SU-DHL-6 (cell line): ENCODE results near the gene HOXD3.

Experiments used
- EZH2phosphoT487 ChIP-seq: fragments of 200-600 bp; sonication (generic), shearing (Covaris generic); conservative IDR thresholded peaks from 2 replicates; pipeline ENCODE4 v1.6.1; 2018; ENCODE audit warnings: mild to moderate bottlenecking, antibody characterized with exemption, low read length, moderate library complexity, mixed read lengths
- TF ChIP-seq, protein P1 (sequence below): fragments of 200-600 bp; sonication (generic); IDR thresholded peaks from one replicate; pipeline ENCODE4 v1.5.1; 2017; ENCODE audit warnings: antibody characterized with exemption, mild to moderate bottlenecking, low read length, moderate library complexity; ENCODE audit not compliant: insufficient read depth, poor library complexity, severe bottlenecking

DNA sequence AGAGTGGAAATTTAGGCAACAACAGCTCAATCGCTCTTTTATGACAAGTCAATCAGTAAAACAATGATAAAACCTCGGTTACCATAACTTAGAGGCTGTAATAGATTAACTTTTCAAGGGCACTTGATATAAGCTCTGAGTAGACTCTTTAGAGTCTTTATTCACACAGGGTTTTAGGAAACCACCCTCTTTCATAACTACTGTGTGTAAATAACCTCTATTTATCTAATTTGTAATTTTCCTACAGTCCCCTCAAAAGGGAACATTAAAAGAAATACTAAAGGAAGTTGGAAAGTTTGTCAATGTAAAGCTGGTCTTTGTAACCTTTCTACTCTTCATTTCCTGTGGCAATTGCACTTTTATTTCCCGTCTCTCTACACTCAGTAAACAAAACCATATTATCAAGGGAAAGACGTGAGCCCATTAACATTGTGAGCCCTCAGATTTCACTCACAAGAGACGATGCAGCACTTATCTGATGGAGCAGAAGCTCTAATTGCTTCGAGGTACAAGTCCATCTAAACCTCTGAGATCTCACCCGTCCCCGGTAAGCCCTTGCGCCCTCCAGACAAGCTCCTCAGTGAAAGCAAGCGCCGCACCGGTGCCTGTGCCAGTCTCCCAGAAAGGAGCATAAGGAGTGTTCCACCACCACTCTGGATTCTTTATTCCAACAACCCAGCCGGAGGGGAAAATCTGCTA, 30.2 kb downstream of the HOXD3 start:
- TF ChIP-seq, protein P1, sequence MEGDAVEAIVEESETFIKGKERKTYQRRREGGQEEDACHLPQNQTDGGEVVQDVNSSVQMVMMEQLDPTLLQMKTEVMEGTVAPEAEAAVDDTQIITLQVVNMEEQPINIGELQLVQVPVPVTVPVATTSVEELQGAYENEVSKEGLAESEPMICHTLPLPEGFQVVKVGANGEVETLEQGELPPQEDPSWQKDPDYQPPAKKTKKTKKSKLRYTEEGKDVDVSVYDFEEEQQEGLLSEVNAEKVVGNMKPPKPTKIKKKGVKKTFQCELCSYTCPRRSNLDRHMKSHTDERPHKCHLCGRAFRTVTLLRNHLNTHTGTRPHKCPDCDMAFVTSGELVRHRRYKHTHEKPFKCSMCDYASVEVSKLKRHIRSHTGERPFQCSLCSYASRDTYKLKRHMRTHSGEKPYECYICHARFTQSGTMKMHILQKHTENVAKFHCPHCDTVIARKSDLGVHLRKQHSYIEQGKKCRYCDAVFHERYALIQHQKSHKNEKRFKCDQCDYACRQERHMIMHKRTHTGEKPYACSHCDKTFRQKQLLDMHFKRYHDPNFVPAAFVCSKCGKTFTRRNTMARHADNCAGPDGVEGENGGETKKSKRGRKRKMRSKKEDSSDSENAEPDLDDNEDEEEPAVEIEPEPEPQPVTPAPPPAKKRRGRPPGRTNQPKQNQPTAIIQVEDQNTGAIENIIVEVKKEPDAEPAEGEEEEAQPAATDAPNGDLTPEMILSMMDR, result no peak
- no peak for TF ChIP-seq EZH2phosphoT487
